Endothelial cell of umbilical vein (primary cell): ENCODE measurements around the gene NAA16. TPM values are rescaled to one million over a fixed set of nuclear protein-coding genes. Genes with fewer than 3 reads are reported as not detected.
A peak's percentile ranks its signal among the peaks of the same experiment; 100 is the strongest.

ENCODE experiments used
- BruUV-seq: library from RNA; stranded (reverse); fragments of 400-500 nt; replicated peaks from 2 replicates; lab custom pipeline; 2021; lab: Mats Ljungman, UMichigan
- CTCF ChIA-PET: fragments of 300-600, 350-600 bp; sonication (Branson Sonifier 250); formaldehyde crosslinking; loops from one replicate; lab custom pipeline; 2021; ENCODE audit warnings: antibody characterized with exemption, inconsistent platforms; lab: Charles Lee
- POLR2A ChIA-PET: fragments of 300-600, 350-600 bp; sonication (Branson Sonifier 250); formaldehyde crosslinking; loops from one replicate; lab custom pipeline; 2021; ENCODE audit warnings: antibody characterized with exemption, inconsistent platforms; lab: Charles Lee
- DNase-seq: peaks from one replicate; pipeline ENCODE4 v3.0.0-alpha.2; 2011; ENCODE audit warnings: low read depth, low spot score
- FAIRE-seq: peaks from 2 replicates; lab custom pipeline; 2011; peaks lifted over from hg19 to GRCh38; lab: Jason Lieb, UNC
- H2AFZ ChIP-seq: 2 replicates; pipeline ENCODE4 v1.6.0; 2012; ENCODE audit warnings: low read depth, low read length, control low read depth, inconsistent platforms
- H3K27ac ChIP-seq: 2 replicates; pipeline ENCODE4 v1.5.1; 2011; ENCODE audit warnings: low read depth, mild to moderate bottlenecking, control low read depth, low read length, moderate library complexity; ENCODE audit not compliant: insufficient read depth
- H3K27me3 ChIP-seq, 2 experiments: 2 replicates each; pipeline versions ENCODE4 v1.6.0 to v1.6.1; 2011; ENCODE audit warnings: low read length in 2 of 2, mixed read lengths in 1 of 2; ENCODE audit not compliant: control insufficient read depth in 2 of 2, insufficient read depth in 2 of 2
- H3K36me3 ChIP-seq, 2 experiments: 2 replicates in 1 of 2; 3 replicates in 1 of 2; pipeline ENCODE4 v1.5.1; 2011; ENCODE audit warnings: low read length in 2 of 2, mild to moderate bottlenecking in 1 of 2, moderate library complexity in 1 of 2; ENCODE audit not compliant: control insufficient read depth in 2 of 2, insufficient read depth in 2 of 2; ENCODE audit errors: extremely low read depth in 1 of 2
- H3K4me1 ChIP-seq: 3 replicates; pipeline ENCODE4 v1.5.1; 2011; ENCODE audit warnings: mild to moderate bottlenecking, low read length; ENCODE audit not compliant: control insufficient read depth, insufficient read depth; ENCODE audit errors: extremely low read depth
- H3K4me2 ChIP-seq: 2 replicates; pipeline ENCODE4 v1.6.1; 2011; ENCODE audit warnings: low read length, control low read depth, mixed read lengths; ENCODE audit not compliant: insufficient read depth
- H3K4me3 ChIP-seq, 3 experiments: fragments of 200-600 bp in 1 of 3; sonication (generic), shearing (Covaris generic) in 1 of 3; replicated peaks in 1 of 3; 2 replicates each; pipeline ENCODE4 v1.5.1; 2011 to 2016; ENCODE audit warnings: control low read depth in 3 of 3, low read length in 3 of 3, mild to moderate bottlenecking in 2 of 3, inconsistent platforms in 1 of 3, low read depth in 1 of 3, moderate library complexity in 1 of 3; ENCODE audit not compliant: insufficient read depth in 1 of 3
- H3K79me2 ChIP-seq: 2 replicates; pipeline ENCODE4 v1.6.0; 2012; ENCODE audit warnings: low read length, inconsistent platforms; ENCODE audit not compliant: control insufficient read depth, insufficient read depth
- H3K9ac ChIP-seq: replicated peaks from 2 replicates; pipeline ENCODE3; 2011; ENCODE audit warnings: low read length, control low read depth; ENCODE audit not compliant: insufficient read depth; ENCODE audit errors: extremely low read depth
- H3K9me1 ChIP-seq: replicated peaks from 3 replicates; pipeline ENCODE4 v1.6.0; 2011; ENCODE audit warnings: mild to moderate bottlenecking, low read length; ENCODE audit not compliant: control insufficient read depth, insufficient read depth; ENCODE audit errors: extremely low read depth
- H3K9me3 ChIP-seq: replicated peaks from 2 replicates; pipeline ENCODE4 v1.5.1; 2012; ENCODE audit warnings: low read length, inconsistent platforms; ENCODE audit not compliant: control insufficient read depth, insufficient read depth
- H4K20me1 ChIP-seq: replicated peaks from 2 replicates; pipeline ENCODE3; 2011; ENCODE audit warnings: mild to moderate bottlenecking, low read length; ENCODE audit not compliant: control insufficient read depth, insufficient read depth; ENCODE audit errors: extremely low read depth
- CTCF ChIP-seq, 2 donors: IDR thresholded peaks; 1 replicate in 1 of 2; 2 replicates in 1 of 2; pipeline ENCODE4 v1.5.1; 2011; ENCODE audit warnings: low read length in 2 of 2, mild to moderate bottlenecking in 2 of 2, moderate library complexity in 2 of 2, control low read depth in 1 of 2, inconsistent platforms in 1 of 2, low read depth in 1 of 2; ENCODE audit not compliant: insufficient read depth in 1 of 2; ENCODE audit errors: extremely low read depth in 1 of 2
- EZH2 ChIP-seq: IDR thresholded peaks from 2 replicates; pipeline ENCODE4 v1.6.1; 2012; ENCODE audit warnings: borderline replicate concordance, low read depth, mild to moderate bottlenecking, moderate library complexity, low read length, inconsistent platforms; ENCODE audit not compliant: severe bottlenecking
- FOS ChIP-seq: IDR thresholded peaks from 2 replicates; pipeline ENCODE4 v1.6.1; 2011; ENCODE audit warnings: mild to moderate bottlenecking, low read length, moderate library complexity, borderline replicate concordance; ENCODE audit not compliant: insufficient read depth
- GATA2 ChIP-seq: IDR thresholded peaks from 2 replicates; pipeline ENCODE4 v1.7.0; 2011; ENCODE audit warnings: low read depth, mild to moderate bottlenecking, moderate library complexity, mixed read lengths, low read length; ENCODE audit not compliant: insufficient read length, insufficient read depth
- JUN ChIP-seq: IDR thresholded peaks from 2 replicates; pipeline ENCODE4 v1.6.1; 2011; ENCODE audit warnings: borderline replicate concordance, low read depth; ENCODE audit not compliant: insufficient read length, insufficient read depth
- MAX ChIP-seq: IDR thresholded peaks from 2 replicates; pipeline ENCODE4 v1.6.1; 2011; ENCODE audit not compliant: insufficient read depth, insufficient read length
- MYC ChIP-seq: IDR thresholded peaks from one replicate; pipeline ENCODE4 v1.6.1; 2011; ENCODE audit warnings: mild to moderate bottlenecking, low read depth, low read length
- POLR2A ChIP-seq: IDR thresholded peaks from 2 replicates; pipeline ENCODE4 v1.6.1; 2012; ENCODE audit warnings: low read depth, mild to moderate bottlenecking, control low read depth, low read length
- POLR2AphosphoS5 ChIP-seq: IDR thresholded peaks from 2 replicates; pipeline ENCODE4 v1.6.1; 2012; ENCODE audit warnings: low read depth, mild to moderate bottlenecking, control low read depth, low read length, moderate library complexity; ENCODE audit not compliant: insufficient read depth
- dilution Hi-C: fragments of 300-500 bp; cut with MboI; formaldehyde crosslinking; loops from one replicate; pipeline ENCODE4 v1.15.0; 2019; ENCODE audit warnings: low sequenced_read_pairs; ENCODE audit not compliant: extremely low pct_ligation_motif_present
- intact Hi-C: fragments of 100-400 bp; cut with micrococcal nuclease; formaldehyde crosslinking; loops from one replicate; pipeline ENCODE4 v1.10.0; 2022
- polyA plus RNA-seq, 4 experiments: library from polyadenylated mRNA; depleted of rRNA in 3 of 4; stranded (reverse) in 3 of 4; unstranded in 1 of 4; fragments of >200 nt; gene quantifications; 2 replicates each; pipeline versions ENCODE4 v1.2.1 to v1.2.3, GENCODE V29; 2011 to 2012; ENCODE audit warnings: missing spikeins in 1 of 4
- total RNA-seq: library from RNA; stranded (reverse); gene quantifications from 2 replicates; pipeline ENCODE4 v1.2.3, GENCODE V29; 2021

The NAA16 gene
- total and polyA plus RNA-seq, 2 donors (not counting 3 experiments of a cell fraction or from before 2014, with no cell fraction given) = 8.6 to 26.1 TPM

DNA sequence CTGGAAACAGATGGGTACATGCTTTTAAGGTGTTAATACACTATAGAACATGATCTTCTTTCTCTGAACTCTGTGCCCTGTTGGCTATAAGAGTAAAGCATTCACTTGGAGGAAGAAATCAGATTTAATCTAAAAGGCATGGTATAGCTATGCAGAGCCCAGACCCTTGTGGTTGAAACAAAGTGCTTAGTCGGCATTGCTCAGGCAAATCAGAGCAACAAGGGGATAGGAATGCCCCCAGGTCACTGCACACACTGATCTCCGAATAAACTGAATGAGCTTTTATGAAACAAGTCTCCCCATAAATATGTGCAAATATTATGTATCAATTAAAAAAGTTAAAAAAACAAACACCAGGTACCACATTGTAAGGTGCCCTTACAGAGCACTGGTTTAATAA, 94.3 kb downstream of the NAA16 start:
- Histone ChIP-seq H4K20me1 (no peaks in the 10 kb centered on the region), H3K4me3 (no peak overlapping the region), H3K27me3 (peaks cover 0 to 4% of the 10 kb centered on the region in 2 experiments), H3K36me3 (no peaks in the 10 kb centered on the region), H3K9ac (no peak overlapping the region), H3K4me2 (no peak overlapping the region), H3K9me3 (no peaks in the 10 kb centered on the region), H2AFZ (no peak overlapping the region), H3K9me1 (no peaks in the 10 kb centered on the region), H3K79me2 (no peaks in the 10 kb centered on the region), H3K27ac (no peak overlapping the region), H3K4me1 (no peaks in the 10 kb centered on the region)
- intact Hi-C loops (no loop called here), dilution Hi-C loops (no loop called here)
- ChIA-PET CTCF (interaction anchor here (1.1 to 1.9 kb wide), 3 partner anchors 15 to 248 kb away, joined by 3 to 4 read pairs (median 4); no protein-coding TSS in a partner anchor), POLR2A (no interaction called here)
- FAIRE-seq (peak; percentile 59), DNase-seq (no peak)
- TF ChIP-seq EZH2 (no peak), MAX (no peak), GATA2 (no peak), FOS (no peak), CTCF (IDR thresholded peaks at IDR 0.05; ENCODE audit: extremely low read depth in 1 of 2, insufficient read depth in 1 of 2, low read depth in 1 of 2, low read length in 2 of 2) (no peak), POLR2A (no peak), POLR2AphosphoS5 (no peak), MYC (no peak), JUN (no peak)
- BruUV-seq = no TSS peak
